Lower leg skin (tissue), 3 donors: ENCODE measurements around the gene ARL13B.

ENCODE experiments used
- POLR2A ChIP-seq, 2 donors: fragments of 450-650 bp; IDR thresholded peaks; one replicate each; pipeline ENCODE4 v1.6.1; 2016 to 2017; ENCODE audit warnings: antibody characterized with exemption in 2 of 2, mild to moderate bottlenecking in 1 of 2, moderate library complexity in 1 of 2
- TF ChIP-seq, protein P1 (sequence below), 3 donors: fragments of 450-650 bp; IDR thresholded peaks; one replicate each; pipeline ENCODE4 v1.5.1; 2016; ENCODE audit warnings: antibody characterized with exemption in 3 of 3, mild to moderate bottlenecking in 3 of 3, moderate library complexity in 2 of 3

DNA sequence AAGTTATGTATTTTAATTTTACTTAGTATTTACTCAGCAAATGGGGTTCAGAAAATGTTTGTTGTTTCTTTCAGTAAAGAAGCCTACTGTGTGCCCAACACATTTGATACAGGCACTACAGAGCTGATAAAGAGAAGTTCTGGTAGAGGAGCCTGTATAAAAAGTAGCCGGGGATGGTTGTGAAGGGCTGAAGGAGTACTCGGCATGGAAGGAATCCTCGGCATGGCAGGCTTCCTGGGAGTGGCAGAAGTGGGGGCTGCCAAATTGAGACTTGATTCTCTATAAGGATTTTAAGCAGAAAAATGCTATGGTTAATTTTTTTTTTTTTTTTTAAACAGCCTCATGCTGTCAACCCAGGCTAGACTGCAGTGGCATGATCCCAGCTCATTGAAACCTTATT is 9.3 kb downstream of the ARL13B start:
- TF ChIP-seq, protein P1, sequence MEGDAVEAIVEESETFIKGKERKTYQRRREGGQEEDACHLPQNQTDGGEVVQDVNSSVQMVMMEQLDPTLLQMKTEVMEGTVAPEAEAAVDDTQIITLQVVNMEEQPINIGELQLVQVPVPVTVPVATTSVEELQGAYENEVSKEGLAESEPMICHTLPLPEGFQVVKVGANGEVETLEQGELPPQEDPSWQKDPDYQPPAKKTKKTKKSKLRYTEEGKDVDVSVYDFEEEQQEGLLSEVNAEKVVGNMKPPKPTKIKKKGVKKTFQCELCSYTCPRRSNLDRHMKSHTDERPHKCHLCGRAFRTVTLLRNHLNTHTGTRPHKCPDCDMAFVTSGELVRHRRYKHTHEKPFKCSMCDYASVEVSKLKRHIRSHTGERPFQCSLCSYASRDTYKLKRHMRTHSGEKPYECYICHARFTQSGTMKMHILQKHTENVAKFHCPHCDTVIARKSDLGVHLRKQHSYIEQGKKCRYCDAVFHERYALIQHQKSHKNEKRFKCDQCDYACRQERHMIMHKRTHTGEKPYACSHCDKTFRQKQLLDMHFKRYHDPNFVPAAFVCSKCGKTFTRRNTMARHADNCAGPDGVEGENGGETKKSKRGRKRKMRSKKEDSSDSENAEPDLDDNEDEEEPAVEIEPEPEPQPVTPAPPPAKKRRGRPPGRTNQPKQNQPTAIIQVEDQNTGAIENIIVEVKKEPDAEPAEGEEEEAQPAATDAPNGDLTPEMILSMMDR (IDR thresholded peaks at IDR 0.05) = no peak
- no peak for TF ChIP-seq POLR2A (IDR thresholded peaks at IDR 0.05)
